ENCODE data around the gene ADIPOR1.

DNA sequence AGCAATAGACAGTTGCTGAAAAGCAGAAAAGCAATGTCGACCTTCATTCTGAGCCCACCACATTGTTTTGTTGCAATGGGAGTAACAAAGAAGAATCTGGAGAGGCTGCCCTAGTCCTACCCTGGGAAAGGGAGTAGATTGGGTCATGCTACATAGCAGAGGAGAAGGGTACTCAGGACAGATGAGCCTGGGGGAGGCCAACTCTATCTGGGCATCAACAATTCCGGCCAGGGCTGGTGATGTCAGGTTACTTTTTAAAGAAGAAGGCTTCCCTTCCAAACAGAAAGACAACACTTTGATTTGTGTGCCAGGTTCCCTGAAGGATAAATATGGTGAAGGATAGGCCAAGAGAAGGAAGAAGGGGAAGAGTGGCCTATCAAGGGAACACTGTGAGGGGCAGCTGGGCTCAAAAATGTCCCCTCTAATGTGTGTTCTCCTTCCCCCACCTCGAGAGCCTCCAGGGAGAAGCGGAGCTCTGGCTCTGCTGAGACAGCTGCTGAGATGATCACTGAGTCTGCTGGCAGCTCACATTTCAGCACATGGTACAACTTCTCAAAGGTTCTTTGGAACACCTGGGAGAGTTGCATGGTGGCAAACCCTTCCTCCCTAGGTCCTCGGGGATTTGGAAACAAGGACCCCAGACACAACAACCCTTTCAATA lies 3.2 kb upstream of the ADIPOR1 start:
- TF ChIP-seq CTCF (IDR thresholded peaks at IDR 0.05) (no peak), POLR2A (IDR thresholded peaks at IDR 0.05) (no peak)

Measured in Peyer's patch (tissue), 4 donors.